Sigmoid colon (tissue), 7 donors: Measurements from ENCODE around the gene GINS3. TPM values are rescaled to one million over a fixed set of nuclear protein-coding genes. Genes with fewer than 3 reads are reported as not detected.
"Not testable (repeated sequence)": the region's sequence is repeated elsewhere in the genome, so short reads cannot be mapped to it uniquely, and the experiment has no call there.

Source experiments
- DNase-seq: peaks from one replicate; pipeline ENCODE4 v3.0.0-alpha.2; 2019
- H3K27ac ChIP-seq, 4 donors: fragments of 200-600 bp; sonication (generic); one replicate each; pipeline ENCODE4 v1.5.1; 2016 to 2019; ENCODE audit warnings: mild to moderate bottlenecking in 1 of 4
- H3K27me3 ChIP-seq, 3 donors: fragments of 200-600 bp; sonication (generic); one replicate each; pipeline ENCODE4 v1.5.1; 2019; ENCODE audit warnings: mild to moderate bottlenecking in 1 of 3
- H3K36me3 ChIP-seq, 4 donors: fragments of 200-600 bp; sonication (generic); one replicate each; pipeline ENCODE4 v1.5.1; 2016 to 2019
- H3K4me1 ChIP-seq, 4 donors: fragments of 200-600 bp; sonication (generic); one replicate each; pipeline ENCODE4 v1.5.1; 2017 to 2019
- H3K4me3 ChIP-seq, 4 donors: fragments of 200-600 bp; sonication (generic); one replicate each; pipeline ENCODE4 v1.5.1; 2017 to 2019; ENCODE audit warnings: mild to moderate bottlenecking in 2 of 4, moderate library complexity in 1 of 4
- H3K9me3 ChIP-seq, 4 donors: fragments of 200-600 bp in 3 of 4; sonication (generic) in 3 of 4; one replicate each; pipeline versions ENCODE4 v1.5.1 to v1.6.1; 2013 to 2019
- CTCF ChIP-seq, 4 experiments: fragments of 450-650 bp in 3 of 4; fragments of 200-600 bp in 1 of 4; IDR thresholded peaks; one replicate each; pipeline ENCODE4 v1.5.1; 2016 to 2019; ENCODE audit warnings: antibody characterized with exemption in 4 of 4, mild to moderate bottlenecking in 3 of 4, moderate library complexity in 2 of 4
- EP300 ChIP-seq, 4 donors: sonication (generic); formaldehyde crosslinking; IDR thresholded peaks; one replicate each; pipeline ENCODE4 v1.6.1; 2017; ENCODE audit warnings: antibody characterized with exemption in 4 of 4
- POLR2A ChIP-seq, 2 donors: fragments of 450-650 bp; IDR thresholded peaks; one replicate each; pipeline ENCODE4 v1.6.1; 2016; ENCODE audit warnings: antibody characterized with exemption in 2 of 2, mild to moderate bottlenecking in 2 of 2, moderate library complexity in 2 of 2
- POLR2AphosphoS5 ChIP-seq, 4 donors: sonication (generic); formaldehyde crosslinking; IDR thresholded peaks; one replicate each; pipeline ENCODE4 v1.6.1; 2017; ENCODE audit warnings: antibody characterized with exemption in 4 of 4
- WGBS, 2 donors: extraction: QIAGEN DNeasy Blood & Tissue Kit; methylation state at CpG; one replicate each; pipeline ENCODE4 v1.1.7; 2013; 5-methylcytosine and 5-hydroxymethylcytosine counted together
- intact Hi-C: fragments of 100-400 bp; cut with DNase I; formaldehyde crosslinking; loops from one replicate; pipeline ENCODE4 v1.15.1; 2023
- polyA plus RNA-seq, 3 donors: library from polyadenylated mRNA; stranded (reverse); fragments of 200-250 nt; gene quantifications; one replicate each; pipeline ENCODE4 v1.2.3, GENCODE V29; 2013
- total RNA-seq, 4 donors: library from RNA; depleted of rRNA; stranded (reverse); fragments of >200 nt; gene quantifications; one replicate each; pipeline ENCODE4 v1.1.0, GENCODE V29; 2016
- donor health status: healthy with polysubstance abuse.
- donor health status: Bipolar disorder and iron deficiency.
- donor health status: healthy.

GINS3 gene
- total and polyA plus RNA-seq, 7 donors = 1.1 to 5.9 (median 2.5) TPM

- Histone ChIP-seq H3K4me3 (no peak overlapping the region), H3K4me1 (peaks cover 0 to 4% (median 0%) of the 10 kb centered on the region in 4 donors), H3K36me3 (no peaks in the 10 kb centered on the region), H3K27me3 (no peaks in the 10 kb centered on the region), H3K9me3 (no peaks in the 10 kb centered on the region), H3K27ac (no peak overlapping the region)
- intact Hi-C loops = no loop called here
- TF ChIP-seq POLR2AphosphoS5 (IDR thresholded peaks at IDR 0.05) (no peak), EP300 (IDR thresholded peaks at IDR 0.05) (no peak), CTCF (IDR thresholded peaks at IDR 0.05) (no peak), POLR2A (IDR thresholded peaks at IDR 0.05) (no peak)
- DNase-seq = no peak
- WGBS, 2 donors = 72 to 78% methylated on average over 6 of the region's 6 CpGs
Measured at GRCh38 chr16:58413359-58413758, 21.1 kb downstream of the GINS3 start.

GRCh38 chr16:58415003-58415402 is 22.7 kb downstream of the GINS3 start:
- Histone ChIP-seq H3K36me3 (no peaks in the 10 kb centered on the region), H3K27ac (no peak overlapping the region), H3K27me3 (no peaks in the 10 kb centered on the region), H3K4me1 (no peaks in the 10 kb centered on the region), H3K4me3 (no peak overlapping the region), H3K9me3 (no peaks in the 10 kb centered on the region)
- TF ChIP-seq POLR2A (IDR thresholded peaks at IDR 0.05) = no peak
- DNase-seq = no peak
- WGBS, 2 donors = 62 to 78% methylated on average over 4 of the region's 4 CpGs
- intact Hi-C loops = no loop called here

- H3K4me3 ChIP-seq, H3K27ac ChIP-seq, DNase-seq, H3K4me1 ChIP-seq, H3K9me3 ChIP-seq, H3K27me3 ChIP-seq, intact Hi-C loops, H3K36me3 ChIP-seq: not testable (repeated sequence)
- WGBS, 2 donors = 91 to 93% methylated on average over 5 of the region's 5 CpGs
Measured at GRCh38 chr16:58415961-58416360, 23.7 kb downstream of the GINS3 start.

- Histone ChIP-seq H3K27me3 (peaks cover 0 to 10% (median 0%) of the 10 kb centered on the region in 3 donors), H3K4me1 (no peaks in the 10 kb centered on the region), H3K9me3 (no peaks in the 10 kb centered on the region), H3K27ac (no peak overlapping the region), H3K4me3 (no peak overlapping the region), H3K36me3 (no peaks in the 10 kb centered on the region)
- 95 to 96% methylated on average over 10 of the region's 10 CpGs for WGBS, 2 donors
- TF ChIP-seq POLR2AphosphoS5 (IDR thresholded peaks at IDR 0.05) = no peak
- no peak for TF ChIP-seq EP300 (IDR thresholded peaks at IDR 0.05)
- TF ChIP-seq CTCF (IDR thresholded peaks at IDR 0.05) = no peak
- TF ChIP-seq POLR2A (IDR thresholded peaks at IDR 0.05) = no peak
- intact Hi-C loops = no loop called here
- DNase-seq = no peak
Measured at GRCh38 chr16:58417035-58417434, 24.8 kb downstream of the GINS3 start.

GRCh38 chr16:58417600-58417999 is 25.3 kb downstream of the GINS3 start:
- WGBS, 2 donors = 70 to 76% methylated on average over 5 of the region's 5 CpGs
- DNase-seq = no peak
- intact Hi-C loops = no loop called here
- Histone ChIP-seq H3K36me3 (no peaks in the 10 kb centered on the region), H3K9me3 (no peaks in the 10 kb centered on the region), H3K27me3 (peaks cover 0 to 10% (median 0%) of the 10 kb centered on the region in 3 donors), H3K4me1 (no peaks in the 10 kb centered on the region), H3K4me3 (no peak overlapping the region), H3K27ac (no peak overlapping the region)
- TF ChIP-seq EP300 (IDR thresholded peaks at IDR 0.05) = no peak
- no peak for TF ChIP-seq POLR2A (IDR thresholded peaks at IDR 0.05)
- TF ChIP-seq POLR2AphosphoS5 (IDR thresholded peaks at IDR 0.05) = no peak
- TF ChIP-seq CTCF (IDR thresholded peaks at IDR 0.05) = no peak

- H3K36me3 ChIP-seq = no peaks in the 10 kb centered on the region
- H3K4me1 ChIP-seq = no peaks in the 10 kb centered on the region
- no peak for DNase-seq
- TF ChIP-seq POLR2AphosphoS5 (IDR thresholded peaks at IDR 0.05) (no peak), EP300 (IDR thresholded peaks at IDR 0.05) (no peak), POLR2A (IDR thresholded peaks at IDR 0.05) (no peak), CTCF (IDR thresholded peaks at IDR 0.05) (no peak)
- no peak overlapping the region for H3K4me3 ChIP-seq
- H3K27ac ChIP-seq = no peak overlapping the region
- 71 to 88% methylated on average over 7 of the region's 7 CpGs for WGBS, 2 donors
- no peaks in the 10 kb centered on the region for H3K9me3 ChIP-seq
- H3K27me3 ChIP-seq = peaks cover 0 to 10% (median 0%) of the 10 kb centered on the region in 3 donors
- intact Hi-C loops = no loop called here
Measured at GRCh38 chr16:58418026-58418425, 25.8 kb downstream of the GINS3 start.
